Activated T-cell treated with anti-CD3 and anti-CD28 coated beads, Interleukin-2, amount 50 U/mL, for 4 hours (primary cell): ENCODE data around the gene WNT9B. TPM values are rescaled to one million over a fixed set of nuclear protein-coding genes. Genes with fewer than 3 reads are reported as not detected.
"Not testable (repeated sequence)": the region's sequence is repeated elsewhere in the genome, so short reads cannot be mapped to it uniquely, and the experiment has no call there.

Source experiments
- ATAC-seq, 2 donors: fragments of 200-7000 bp; cut with Tn5 transposase; one replicate each; pipeline ENCODE4 v1.10.0; 2021
- DNase-seq: peaks from one replicate; pipeline ENCODE4 v3.0.0-alpha.2; 2020
- H3K27me3 Mint-ChIP-seq: one replicate; pipeline ENCODE4 v1.8.0; 2021; ENCODE audit warnings: low read depth, mixed read lengths
- H3K36me3 Mint-ChIP-seq: one replicate; pipeline ENCODE4 v1.8.0; 2022; ENCODE audit warnings: mixed read lengths; ENCODE audit not compliant: insufficient read depth
- H3K4me1 Mint-ChIP-seq: one replicate; pipeline ENCODE4 v1.8.0; 2021; ENCODE audit warnings: low read depth, mixed read lengths
- H3K4me3 Mint-ChIP-seq: one replicate; pipeline ENCODE4 v1.8.0; 2021; ENCODE audit warnings: mild to moderate bottlenecking, moderate library complexity, mixed read lengths
- H3K9me3 Mint-ChIP-seq: one replicate; pipeline ENCODE4 v1.8.0; 2021; ENCODE audit warnings: mixed read lengths
- total RNA-seq, 3 donors: library from RNA; stranded (reverse); gene quantifications; one replicate each; pipeline ENCODE4 v1.2.1, GENCODE V29; 2021

Gene WNT9B
- total RNA-seq, 3 donors from 2014 or later = not detected

DNA sequence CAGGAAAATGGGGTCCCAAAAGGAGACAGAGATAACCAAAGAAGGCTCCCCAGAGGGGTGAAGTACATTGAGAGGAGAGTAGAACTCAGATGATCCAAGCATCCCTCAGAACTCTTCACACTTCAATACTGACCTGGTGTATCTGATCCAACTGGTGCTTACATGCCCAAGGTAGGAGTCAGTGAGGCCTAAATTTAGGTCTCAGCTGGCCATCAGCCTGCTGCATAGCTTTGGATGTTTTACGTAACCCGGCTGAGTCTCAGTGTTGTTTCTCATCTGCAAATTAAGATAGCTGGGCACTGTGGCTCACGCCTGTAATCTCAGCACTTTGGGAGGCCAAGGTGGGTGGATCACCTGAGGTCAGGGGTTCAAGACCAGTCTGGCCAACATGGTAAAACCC, 59.9 kb downstream of the WNT9B start:
- no peak for ATAC-seq
- peaks cover 4% of the 10 kb centered on the region for H3K27me3 Mint-ChIP-seq
- no peaks in the 10 kb centered on the region for H3K4me1 Mint-ChIP-seq
- H3K9me3 Mint-ChIP-seq = no peaks in the 10 kb centered on the region
- no peak overlapping the region for H3K4me3 Mint-ChIP-seq
- H3K36me3 Mint-ChIP-seq = no peaks in the 10 kb centered on the region
- DNase-seq = no peak

DNA sequence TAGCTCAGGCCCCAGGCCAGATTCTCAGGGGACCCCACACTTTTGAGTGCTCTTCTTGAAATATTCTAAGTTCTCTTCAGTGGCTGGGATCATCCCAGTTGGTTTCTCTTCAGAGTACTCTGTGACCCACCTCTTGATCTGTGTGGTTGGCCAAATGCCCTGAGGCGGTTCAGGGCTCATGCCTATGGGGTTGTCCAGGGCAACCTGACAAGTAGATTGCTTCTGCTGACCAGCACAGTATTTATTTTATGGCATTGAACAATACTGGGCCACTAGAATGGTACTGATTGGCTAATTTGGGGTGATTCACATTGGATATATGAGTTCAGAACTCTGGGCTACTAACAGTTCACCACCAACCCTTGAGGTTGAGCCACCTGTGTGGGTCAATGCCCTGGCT, 64.2 kb downstream of the WNT9B start:
- ATAC-seq (no peak), DNase-seq (no peak)
- Mint-ChIP-seq H3K27me3 (peaks cover 3% of the 10 kb centered on the region), H3K4me3 (no peak overlapping the region), H3K36me3 (no peaks in the 10 kb centered on the region), H3K9me3 (no peaks in the 10 kb centered on the region), H3K4me1 (no peaks in the 10 kb centered on the region)

DNA sequence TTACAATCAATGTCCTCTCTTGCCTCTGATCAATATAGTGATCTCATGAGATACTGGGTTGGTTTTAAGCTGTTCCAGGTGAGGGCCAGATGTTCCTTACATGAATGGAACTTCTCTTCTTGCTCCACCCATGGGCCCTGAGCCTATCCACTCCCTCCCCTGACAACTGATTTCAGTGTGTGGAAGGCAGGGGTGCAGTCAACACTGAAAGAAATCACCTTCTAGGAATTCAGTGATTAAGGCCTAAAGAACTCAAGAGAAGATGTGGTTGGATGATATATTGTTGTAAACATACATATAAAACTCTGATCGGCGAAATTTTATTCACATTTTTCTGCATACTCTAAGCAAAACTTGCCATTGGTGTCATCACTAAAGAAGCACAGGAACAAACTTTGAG, 64.8 kb downstream of the WNT9B start:
- H3K27me3 Mint-ChIP-seq = peaks cover 3% of the 10 kb centered on the region
- no peak overlapping the region for H3K4me3 Mint-ChIP-seq
- H3K36me3 Mint-ChIP-seq = no peaks in the 10 kb centered on the region
- no peaks in the 10 kb centered on the region for H3K9me3 Mint-ChIP-seq
- no peaks in the 10 kb centered on the region for H3K4me1 Mint-ChIP-seq
- no peak for ATAC-seq
- DNase-seq = no peak

DNA sequence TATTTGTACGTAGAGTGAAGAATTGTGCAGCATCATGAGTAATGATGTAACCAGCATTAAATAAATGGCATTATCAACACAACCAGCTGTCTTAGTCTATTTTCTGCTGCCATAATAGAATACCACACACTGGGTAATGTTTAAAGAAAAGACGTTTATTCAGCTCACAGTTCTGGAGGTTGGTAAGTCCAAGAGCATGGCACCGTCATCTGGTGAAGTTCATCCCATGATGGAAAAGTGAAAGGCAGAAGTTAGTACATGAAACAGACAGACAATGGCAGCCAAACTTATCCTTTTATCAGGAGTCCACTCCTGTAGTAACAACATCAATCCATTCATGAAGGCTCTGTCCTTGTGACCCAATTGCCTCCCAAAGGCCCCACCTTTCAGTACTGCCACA, 65.2 kb downstream of the WNT9B start:
- Mint-ChIP-seq H3K27me3 (peaks cover 3% of the 10 kb centered on the region), H3K36me3 (no peaks in the 10 kb centered on the region), H3K4me1 (no peaks in the 10 kb centered on the region), H3K9me3 (no peaks in the 10 kb centered on the region), H3K4me3 (no peak overlapping the region)
- DNase-seq = no peak
- ATAC-seq = no peak

DNA sequence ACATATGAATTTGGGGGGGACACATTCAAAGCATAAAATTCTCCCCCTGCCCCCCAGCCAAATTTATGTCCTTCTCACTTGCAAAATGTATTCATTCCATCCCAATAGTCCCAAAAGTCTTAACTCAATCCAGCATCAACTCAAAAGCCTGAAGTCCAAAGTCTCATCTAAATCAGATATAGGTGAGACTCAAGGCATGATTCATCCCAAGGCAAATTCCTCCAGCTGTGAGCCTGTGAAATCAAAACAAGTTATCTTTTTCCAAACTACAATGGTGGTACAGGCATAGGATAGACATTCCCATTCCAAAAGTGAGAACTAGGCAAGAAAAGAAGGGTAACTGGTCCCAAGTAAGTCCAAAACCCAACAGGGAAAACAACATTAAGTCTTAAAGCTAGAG, 65.7 kb downstream of the WNT9B start:
- peaks cover 1% of the 10 kb centered on the region for H3K4me1 Mint-ChIP-seq
- H3K36me3 Mint-ChIP-seq = no peaks in the 10 kb centered on the region
- ATAC-seq (no peak), DNase-seq (no peak)
- H3K27me3 Mint-ChIP-seq = peaks cover 3% of the 10 kb centered on the region
- no peak overlapping the region for H3K4me3 Mint-ChIP-seq
- H3K9me3 Mint-ChIP-seq = no peaks in the 10 kb centered on the region

DNA sequence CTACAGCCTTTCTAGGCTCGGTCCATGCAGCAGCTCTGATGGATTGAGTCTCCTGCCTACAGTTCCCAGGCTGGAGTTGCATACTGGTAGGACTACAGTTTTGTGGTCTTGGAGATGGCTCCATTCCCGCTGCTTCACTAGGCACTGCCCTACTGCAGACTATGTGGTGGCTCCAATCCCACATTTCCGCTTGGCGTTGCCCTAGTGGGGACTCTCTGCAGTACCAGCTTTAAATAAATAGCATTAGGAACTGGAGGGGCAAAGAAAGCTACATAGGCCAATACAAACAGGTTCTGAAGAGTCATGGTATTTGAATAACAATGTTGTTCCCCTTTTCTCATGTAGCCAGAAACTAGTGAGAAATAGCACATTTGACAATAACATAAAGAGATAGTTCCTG, 66.1 kb downstream of the WNT9B start:
- peaks cover 3% of the 10 kb centered on the region for H3K27me3 Mint-ChIP-seq
- no peaks in the 10 kb centered on the region for H3K36me3 Mint-ChIP-seq
- no peak overlapping the region for H3K4me3 Mint-ChIP-seq
- ATAC-seq (no peak), DNase-seq (no peak)
- H3K4me1 Mint-ChIP-seq = peaks cover 2% of the 10 kb centered on the region
- no peaks in the 10 kb centered on the region for H3K9me3 Mint-ChIP-seq

DNA sequence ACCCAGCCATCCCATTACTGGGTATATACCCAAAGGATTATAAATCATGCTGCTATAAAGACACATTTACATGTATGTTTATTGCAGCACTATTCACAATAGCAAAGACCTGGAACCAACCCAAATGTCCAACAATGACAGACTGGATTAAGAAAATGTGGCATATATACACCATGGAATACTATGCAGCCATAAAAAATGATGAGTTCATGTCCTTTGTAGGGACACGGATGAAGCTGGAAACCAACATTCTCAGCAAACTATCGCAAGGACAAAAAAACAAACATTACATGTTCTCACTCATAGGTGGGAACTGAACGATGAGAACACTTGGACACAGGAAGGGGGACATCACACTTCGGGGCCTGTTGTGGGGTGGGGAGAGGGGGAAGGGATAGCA, 70.6 kb downstream of the WNT9B start:
- not testable (repeated sequence) for H3K27me3 Mint-ChIP-seq, H3K36me3 Mint-ChIP-seq, DNase-seq, H3K9me3 Mint-ChIP-seq, ATAC-seq
- H3K4me1 Mint-ChIP-seq = peaks cover 36% of the 10 kb centered on the region
- peak overlapping the region; percentile 87 for H3K4me3 Mint-ChIP-seq

DNA sequence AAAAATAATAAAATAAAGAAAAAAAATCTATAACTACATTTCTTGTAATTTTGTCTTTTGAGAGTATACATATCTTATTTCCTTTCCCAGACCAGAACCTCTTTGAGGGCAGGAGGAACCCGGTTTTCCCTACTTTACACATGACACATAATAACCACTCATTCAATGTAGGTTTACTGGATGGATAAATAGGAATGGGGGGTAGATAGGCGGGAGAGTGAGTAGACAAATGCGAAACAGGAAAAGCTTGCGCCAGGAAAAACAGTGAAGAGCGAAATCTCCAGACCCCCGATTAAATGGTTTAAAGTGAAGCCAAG, 71.1 kb downstream of the WNT9B start:
- ATAC-seq (peak; percentile 5), DNase-seq (no peak)
- Mint-ChIP-seq H3K27me3 (peaks cover 1% of the 10 kb centered on the region), H3K36me3 (peaks cover 10% of the 10 kb centered on the region), H3K4me1 (peaks cover 41% of the 10 kb centered on the region), H3K4me3 (peak overlapping the region; percentile 87), H3K9me3 (no peaks in the 10 kb centered on the region)

DNA sequence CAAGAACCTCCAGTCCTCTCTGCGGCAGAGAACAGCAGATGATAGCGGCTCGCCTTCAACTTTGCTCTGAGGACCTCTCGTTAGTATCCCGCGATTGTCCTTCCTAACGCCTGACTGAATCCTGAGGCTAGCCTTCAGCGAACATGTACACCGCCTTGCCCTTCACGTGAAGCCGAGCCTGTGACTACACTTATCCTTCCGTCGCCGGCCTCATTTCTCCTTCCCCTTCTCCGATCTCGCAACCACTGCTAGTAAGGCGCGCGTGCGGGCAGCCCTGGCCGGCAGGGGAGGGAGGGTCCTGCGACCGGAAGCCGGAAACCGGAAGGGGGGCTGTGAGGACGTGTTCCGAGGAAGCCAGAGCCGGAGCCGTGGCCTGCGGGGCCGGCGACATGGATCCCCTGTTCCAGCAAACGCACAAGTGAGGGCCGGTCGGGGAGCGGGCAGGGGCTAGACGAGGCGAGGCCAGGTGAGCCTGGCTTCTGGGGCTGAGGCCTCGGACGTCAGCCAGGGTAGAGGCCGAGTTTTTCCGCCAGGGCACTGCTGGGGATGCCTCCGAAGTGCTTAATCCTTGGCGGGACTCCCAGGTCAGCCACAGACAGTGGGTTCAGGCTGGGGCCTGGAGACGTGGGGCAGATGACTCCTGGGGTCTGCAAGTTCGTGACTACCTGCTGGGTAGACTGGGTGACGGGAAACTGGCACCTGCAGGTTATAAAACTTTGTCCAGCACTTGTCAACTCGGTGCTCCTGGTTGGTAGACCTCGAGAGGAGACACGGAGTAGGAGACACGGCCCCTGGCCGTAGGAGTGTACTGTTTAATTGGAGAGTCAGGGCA, 71.6 kb downstream of the WNT9B start, which contains the start of gene GOSR2:
GOSR2 (plus strand) TSS at position 357 of the 832 bp plus-strand sequence; CDS start at position 390, 33 bp downstream.
- peaks cover 12% of the 10 kb centered on the region for H3K36me3 Mint-ChIP-seq
- H3K4me3 Mint-ChIP-seq = peak within 1 kb of the TSS; percentile 87
- H3K9me3 Mint-ChIP-seq = no peaks in the 10 kb centered on the region
- DNase-seq (peak; percentile 82), ATAC-seq (peak; percentile 97 to 98)
- H3K4me1 Mint-ChIP-seq = peaks cover 47% of the 10 kb centered on the region
- peaks cover 1% of the 10 kb centered on the region for H3K27me3 Mint-ChIP-seq

DNA sequence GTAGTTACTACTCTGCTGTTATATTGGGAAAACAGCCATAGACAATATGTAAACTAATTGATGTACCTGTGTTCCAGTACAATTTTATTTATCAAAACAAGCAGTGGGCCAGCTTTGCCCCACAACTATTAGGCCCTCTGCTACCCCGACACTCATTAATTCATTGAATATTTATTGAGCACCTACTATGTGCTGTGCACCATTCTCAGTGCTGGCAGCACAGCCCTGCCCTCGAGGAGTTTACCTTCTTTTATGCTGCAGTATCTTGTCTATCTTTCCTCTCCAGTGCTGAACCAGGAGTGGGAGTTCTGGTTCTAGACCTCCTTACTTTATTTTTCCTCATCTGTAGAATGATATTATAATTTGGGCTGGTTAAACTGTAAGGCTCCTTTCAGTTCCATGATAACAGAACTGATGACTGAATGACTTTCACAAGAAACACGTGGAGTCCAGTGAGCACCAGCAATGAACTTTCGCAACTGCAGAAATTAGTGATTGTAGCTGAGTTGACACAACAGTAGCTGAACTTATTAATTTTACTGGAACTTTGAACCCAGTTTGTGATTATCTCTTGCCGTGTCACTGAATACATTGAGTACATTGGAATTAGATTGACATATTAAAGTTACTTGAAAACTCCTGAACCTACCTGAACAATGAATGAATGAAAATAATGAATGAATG, 73.9 kb downstream of the WNT9B start:
- H3K36me3 Mint-ChIP-seq = peaks cover 19% of the 10 kb centered on the region
- no peaks in the 10 kb centered on the region for H3K27me3 Mint-ChIP-seq
- DNase-seq = no peak
- peak overlapping the region; percentile 50 for H3K4me3 Mint-ChIP-seq
- peaks cover 58% of the 10 kb centered on the region for H3K4me1 Mint-ChIP-seq
- H3K9me3 Mint-ChIP-seq = no peaks in the 10 kb centered on the region
- ATAC-seq = no peak

DNA sequence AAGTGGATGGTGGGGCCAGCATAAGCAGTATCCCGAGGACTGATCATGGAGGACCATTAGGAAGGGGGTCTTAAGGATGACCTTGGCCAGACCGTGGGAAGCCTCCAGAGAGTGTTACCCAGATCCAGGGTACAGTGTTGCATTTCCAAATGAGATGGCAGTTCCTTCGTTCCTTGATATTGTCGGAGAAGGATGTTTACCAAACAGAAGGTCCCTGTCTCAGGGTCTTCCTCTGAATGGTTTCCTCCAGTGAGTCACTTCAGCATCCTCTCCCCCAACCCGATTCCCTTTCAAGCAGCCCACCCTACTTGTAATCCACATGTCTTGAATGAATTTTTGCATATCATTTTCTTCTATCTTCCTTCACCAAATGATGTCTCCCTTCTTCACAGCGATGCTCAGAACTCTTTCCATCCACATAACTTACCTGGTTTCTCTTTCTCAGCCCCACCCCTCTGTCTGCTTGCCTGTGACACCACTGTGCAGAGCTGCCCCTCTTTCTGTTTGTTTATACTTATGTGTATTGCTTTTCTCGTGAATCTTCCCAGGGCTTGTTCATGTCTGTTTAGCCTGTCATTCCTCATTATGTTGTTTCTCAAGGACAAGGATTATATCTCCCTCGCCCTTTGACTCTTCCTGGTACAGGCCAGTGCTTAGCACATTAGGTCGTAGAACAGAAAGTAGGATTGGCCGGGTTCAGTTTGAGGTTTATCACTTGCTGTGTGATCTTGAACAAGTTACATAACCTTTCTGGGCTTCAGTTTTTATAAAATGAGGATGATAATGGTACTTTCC, 77.3 kb downstream of the WNT9B start:
- no peak for ATAC-seq
- no peak for DNase-seq
- Mint-ChIP-seq H3K27me3 (no peaks in the 10 kb centered on the region), H3K4me3 (no peak overlapping the region), H3K9me3 (no peaks in the 10 kb centered on the region), H3K36me3 (peaks cover 40% of the 10 kb centered on the region), H3K4me1 (peaks cover 53% of the 10 kb centered on the region)

DNA sequence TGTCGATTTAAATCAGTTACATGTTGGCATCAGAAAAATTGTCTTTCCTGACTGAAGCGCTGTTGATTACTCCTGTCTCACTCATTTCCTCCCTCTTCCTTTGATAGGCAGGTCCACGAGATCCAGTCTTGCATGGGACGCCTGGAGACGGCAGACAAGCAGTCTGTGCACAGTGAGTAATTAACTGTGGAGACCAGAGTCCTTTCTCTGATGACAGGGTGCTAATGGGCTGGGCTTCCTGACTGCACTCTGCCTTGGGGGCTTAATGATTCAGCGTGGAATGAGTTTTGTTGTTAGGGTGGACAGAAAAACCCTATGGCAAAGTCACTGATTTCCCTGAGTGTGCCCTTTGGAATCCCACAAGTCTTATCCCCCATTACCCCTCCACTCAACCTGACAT, 78.0 kb downstream of the WNT9B start:
- H3K36me3 Mint-ChIP-seq = peaks cover 46% of the 10 kb centered on the region
- H3K4me1 Mint-ChIP-seq = peaks cover 47% of the 10 kb centered on the region
- H3K27me3 Mint-ChIP-seq = no peaks in the 10 kb centered on the region
- no peak overlapping the region for H3K4me3 Mint-ChIP-seq
- H3K9me3 Mint-ChIP-seq = no peaks in the 10 kb centered on the region
- no peak for ATAC-seq
- DNase-seq = no peak

DNA sequence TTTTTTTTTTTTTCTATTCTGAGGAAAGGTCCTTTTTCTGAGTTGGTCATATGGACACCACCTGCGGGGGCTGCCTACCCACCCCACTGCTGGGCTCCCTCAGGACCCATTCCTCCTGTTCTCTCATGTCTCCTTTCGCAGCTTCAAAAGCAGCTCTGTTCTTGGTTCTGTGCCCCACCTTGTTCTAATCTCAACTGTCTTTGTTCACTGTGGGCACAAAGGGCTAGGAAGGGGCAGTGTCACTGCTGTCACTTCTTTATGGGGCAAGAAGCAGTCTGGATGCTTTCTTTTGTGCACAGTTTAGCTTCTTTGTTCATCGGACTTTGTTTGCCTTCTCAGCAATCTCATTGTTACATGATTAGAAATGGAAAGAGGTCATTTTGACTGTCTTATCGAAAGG, 78.7 kb downstream of the WNT9B start:
- Mint-ChIP-seq H3K9me3 (no peaks in the 10 kb centered on the region), H3K36me3 (peaks cover 48% of the 10 kb centered on the region), H3K4me1 (peaks cover 40% of the 10 kb centered on the region), H3K4me3 (no peak overlapping the region), H3K27me3 (no peaks in the 10 kb centered on the region)
- DNase-seq (no peak), ATAC-seq (no peak)

DNA sequence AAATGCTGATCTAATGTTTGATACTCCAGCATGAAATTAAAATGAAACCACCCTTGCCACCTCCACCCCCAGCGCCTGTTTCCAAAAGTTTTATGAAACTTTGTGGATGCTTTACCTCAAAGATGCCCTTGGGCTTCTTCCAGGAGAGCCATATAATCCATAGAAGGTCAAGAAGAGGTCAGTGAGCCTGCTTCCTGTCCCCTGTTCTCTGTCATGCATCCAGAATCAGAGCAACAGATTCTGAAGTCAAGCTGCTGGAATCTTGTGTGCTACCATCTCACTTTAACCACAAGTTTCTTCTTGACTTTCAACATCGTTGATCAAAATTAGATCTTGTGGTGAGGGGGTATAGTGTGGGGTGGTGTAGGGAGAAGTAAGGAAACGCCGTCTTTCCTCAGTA, 80.2 kb downstream of the WNT9B start:
- Mint-ChIP-seq H3K27me3 (no peaks in the 10 kb centered on the region), H3K4me1 (peaks cover 25% of the 10 kb centered on the region), H3K36me3 (peaks cover 48% of the 10 kb centered on the region), H3K9me3 (no peaks in the 10 kb centered on the region), H3K4me3 (no peak overlapping the region)
- no peak for ATAC-seq
- no peak for DNase-seq
